Breast epithelium (tissue), 3 donors: ENCODE measurements around the gene BCAS2.

ENCODE experiments used
- POLR2A ChIP-seq: fragments of 450-650 bp; IDR thresholded peaks from one replicate; pipeline ENCODE4 v1.6.1; 2016; ENCODE audit warnings: antibody characterized with exemption, mild to moderate bottlenecking, moderate library complexity
- POLR2AphosphoS5 ChIP-seq, 3 donors: sonication (generic); formaldehyde crosslinking; IDR thresholded peaks; one replicate each; pipeline ENCODE4 v1.6.1; 2017; ENCODE audit warnings: antibody characterized with exemption in 3 of 3
- TF ChIP-seq, protein P1 (sequence below), 3 donors: fragments of 450-650 bp; IDR thresholded peaks; one replicate each; pipeline ENCODE4 v1.5.1; 2016 to 2017; ENCODE audit warnings: antibody characterized with exemption in 3 of 3, mild to moderate bottlenecking in 3 of 3, moderate library complexity in 3 of 3

DNA sequence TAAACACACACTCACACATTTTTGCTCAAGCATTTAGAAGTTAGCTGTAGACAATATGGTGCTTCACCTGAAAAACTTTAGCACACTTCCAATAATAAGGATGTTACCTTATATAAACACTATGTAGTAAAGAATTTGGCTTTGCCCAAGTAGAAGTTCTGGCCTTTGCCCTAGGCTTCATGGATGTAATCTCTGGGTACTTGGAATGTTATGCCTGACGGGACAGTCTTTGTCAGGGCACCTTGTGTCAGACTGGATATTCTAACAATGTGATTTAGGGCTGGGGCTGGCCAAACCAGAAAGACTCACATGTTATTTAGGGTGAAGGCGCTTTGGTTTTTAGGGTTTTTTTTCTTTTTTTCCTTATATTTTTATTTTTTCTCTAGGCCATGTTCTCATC, 35.6 kb downstream of the BCAS2 start:
- TF ChIP-seq, protein P1, sequence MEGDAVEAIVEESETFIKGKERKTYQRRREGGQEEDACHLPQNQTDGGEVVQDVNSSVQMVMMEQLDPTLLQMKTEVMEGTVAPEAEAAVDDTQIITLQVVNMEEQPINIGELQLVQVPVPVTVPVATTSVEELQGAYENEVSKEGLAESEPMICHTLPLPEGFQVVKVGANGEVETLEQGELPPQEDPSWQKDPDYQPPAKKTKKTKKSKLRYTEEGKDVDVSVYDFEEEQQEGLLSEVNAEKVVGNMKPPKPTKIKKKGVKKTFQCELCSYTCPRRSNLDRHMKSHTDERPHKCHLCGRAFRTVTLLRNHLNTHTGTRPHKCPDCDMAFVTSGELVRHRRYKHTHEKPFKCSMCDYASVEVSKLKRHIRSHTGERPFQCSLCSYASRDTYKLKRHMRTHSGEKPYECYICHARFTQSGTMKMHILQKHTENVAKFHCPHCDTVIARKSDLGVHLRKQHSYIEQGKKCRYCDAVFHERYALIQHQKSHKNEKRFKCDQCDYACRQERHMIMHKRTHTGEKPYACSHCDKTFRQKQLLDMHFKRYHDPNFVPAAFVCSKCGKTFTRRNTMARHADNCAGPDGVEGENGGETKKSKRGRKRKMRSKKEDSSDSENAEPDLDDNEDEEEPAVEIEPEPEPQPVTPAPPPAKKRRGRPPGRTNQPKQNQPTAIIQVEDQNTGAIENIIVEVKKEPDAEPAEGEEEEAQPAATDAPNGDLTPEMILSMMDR (IDR thresholded peaks at IDR 0.05) = no peak
- TF ChIP-seq POLR2A (no peak), POLR2AphosphoS5 (IDR thresholded peaks at IDR 0.05) (no peak)
